ENCODE measurements around the gene EIF3L. TPM values are rescaled to one million over a fixed set of nuclear protein-coding genes. Genes with fewer than 3 reads are reported as not detected.

EIF3L gene
- total RNA-seq, 1 experiment from 2014 or later = 218 TPM

DNA sequence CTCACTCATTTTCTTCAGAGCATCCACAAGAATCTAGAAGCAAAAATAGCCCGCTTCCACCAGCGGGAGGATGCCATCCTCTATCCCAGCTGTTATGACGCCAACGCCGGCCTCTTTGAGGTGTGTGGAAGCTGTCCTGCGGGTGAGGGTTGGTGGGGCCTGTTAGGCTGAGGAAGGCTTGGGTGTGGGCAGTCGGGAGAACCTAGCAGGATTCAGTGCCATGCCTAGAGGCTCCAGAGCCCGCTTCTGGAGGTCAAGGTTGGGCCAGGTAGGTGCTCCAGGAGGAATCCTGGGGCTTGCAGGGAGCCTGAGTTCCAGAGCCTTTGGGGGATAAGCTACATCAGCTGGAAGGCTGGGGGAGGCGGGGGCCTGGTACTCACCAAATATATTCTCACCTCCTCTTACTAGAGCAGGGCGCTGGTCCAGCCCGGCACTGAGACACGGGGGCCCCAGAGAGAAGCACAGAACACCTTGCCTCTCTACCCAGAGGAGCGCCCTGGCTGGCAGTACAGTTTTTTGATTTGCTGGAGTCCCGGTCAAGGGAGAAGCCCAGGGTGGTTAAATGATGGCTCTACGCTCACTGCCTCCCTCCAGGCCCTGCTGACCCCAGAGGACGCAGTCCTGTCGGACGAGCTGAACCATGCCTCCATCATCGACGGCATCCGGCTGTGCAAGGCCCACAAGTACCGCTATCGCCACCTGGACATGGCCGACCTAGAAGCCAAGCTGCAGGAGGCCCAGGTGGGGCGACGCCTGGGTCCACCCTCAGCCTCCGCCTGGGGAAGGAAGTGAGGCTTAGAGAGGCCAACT is 36.1 kb upstream of the EIF3L start:
- Histone ChIP-seq H3K9me2 (replicated peaks; ENCODE audit: low read length) (no peaks in the 10 kb centered on the region), H4K20me1 (ENCODE audit: low read length) (0 out of 2 replicates have a peak, but pooled peaks cover 3% of the 10 kb centered on the region), H3K9ac (ENCODE audit: low read length) (no peak overlapping the region), H3K36me3 (ENCODE audit: low read depth, low read length) (no peaks in the 10 kb centered on the region), H2AFZ (ENCODE audit: low read length) (no peak overlapping the region), H3K27ac (ENCODE audit: low read length) (no peak overlapping the region), H3K9me3 (ENCODE audit: low read length) (no peaks in the 10 kb centered on the region), H3K4me1 (ENCODE audit: insufficient read depth, low read length) (peaks cover 4% of the 10 kb centered on the region), H3F3A (ENCODE audit: low read length, unreplicated experiment) (peaks cover 4% of the 10 kb centered on the region), H3K79me2 (ENCODE audit: low read length) (0 out of 2 replicates have a peak, but pooled peaks cover 10% of the 10 kb centered on the region), H3K4me3 (ENCODE audit: low read length) (no peak overlapping the region), H3K4me2 (ENCODE audit: low read length) (no peak overlapping the region), H3K27me3 (ENCODE audit: low read length) (no peaks in the 10 kb centered on the region)
- intact Hi-C loops (cut with micrococcal nuclease) = no loop called here
- no peak for ATAC-seq
- DNase-seq = no peak
- POLR2A ChIA-PET (ENCODE audit: unreplicated experiment) = no interaction called here
- CTCF ChIA-PET = no interaction called here
- BruUV-seq (replicated peaks) = no TSS peak
- TF ChIP-seq, protein P1, sequence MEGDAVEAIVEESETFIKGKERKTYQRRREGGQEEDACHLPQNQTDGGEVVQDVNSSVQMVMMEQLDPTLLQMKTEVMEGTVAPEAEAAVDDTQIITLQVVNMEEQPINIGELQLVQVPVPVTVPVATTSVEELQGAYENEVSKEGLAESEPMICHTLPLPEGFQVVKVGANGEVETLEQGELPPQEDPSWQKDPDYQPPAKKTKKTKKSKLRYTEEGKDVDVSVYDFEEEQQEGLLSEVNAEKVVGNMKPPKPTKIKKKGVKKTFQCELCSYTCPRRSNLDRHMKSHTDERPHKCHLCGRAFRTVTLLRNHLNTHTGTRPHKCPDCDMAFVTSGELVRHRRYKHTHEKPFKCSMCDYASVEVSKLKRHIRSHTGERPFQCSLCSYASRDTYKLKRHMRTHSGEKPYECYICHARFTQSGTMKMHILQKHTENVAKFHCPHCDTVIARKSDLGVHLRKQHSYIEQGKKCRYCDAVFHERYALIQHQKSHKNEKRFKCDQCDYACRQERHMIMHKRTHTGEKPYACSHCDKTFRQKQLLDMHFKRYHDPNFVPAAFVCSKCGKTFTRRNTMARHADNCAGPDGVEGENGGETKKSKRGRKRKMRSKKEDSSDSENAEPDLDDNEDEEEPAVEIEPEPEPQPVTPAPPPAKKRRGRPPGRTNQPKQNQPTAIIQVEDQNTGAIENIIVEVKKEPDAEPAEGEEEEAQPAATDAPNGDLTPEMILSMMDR (conservative IDR thresholded peaks at IDR 0.05; ENCODE audit: low read depth, low read length) = no peak
- TF ChIP-seq EZH2phosphoT487 (IDR thresholded peaks at IDR 0.05; ENCODE audit: borderline replicate concordance, low read length) (no peak), EZH2 (IDR thresholded peaks at IDR 0.05; ENCODE audit: low read length, unreplicated experiment) (no peak)

DNA sequence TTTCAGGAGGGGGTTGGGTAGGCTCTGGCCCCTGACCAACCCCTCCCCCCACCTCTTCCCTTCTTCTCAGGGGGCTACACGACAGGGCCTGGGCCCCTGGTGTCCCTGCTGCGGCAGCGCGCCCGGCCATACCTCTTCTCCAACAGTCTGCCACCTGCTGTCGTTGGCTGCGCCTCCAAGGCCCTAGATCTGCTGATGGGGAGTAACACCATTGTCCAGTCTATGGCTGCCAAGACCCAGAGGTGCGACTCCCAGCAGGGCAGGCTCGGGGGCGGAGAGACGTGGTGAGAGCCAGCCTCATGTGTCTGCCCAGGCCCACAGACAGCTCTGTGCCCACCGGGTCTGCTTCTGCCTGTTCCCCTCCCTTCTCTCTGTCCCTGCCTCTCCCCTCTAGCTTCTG is 33.6 kb upstream of the EIF3L start:
- H3K4me2 ChIP-seq (ENCODE audit: low read length) = no peak overlapping the region

More for the DNA sequence above, 33.6 kb upstream of the EIF3L start:
- H3F3A ChIP-seq (ENCODE audit: low read length, unreplicated experiment) = no peaks in the 10 kb centered on the region
- ATAC-seq = no peak
- CTCF ChIA-PET = no interaction called here
- POLR2A ChIA-PET (ENCODE audit: unreplicated experiment) = interaction anchor here (0.6 kb wide), 1 partner anchor 27 kb away, joined by 7 read pairs; no protein-coding TSS in a partner anchor
- TF ChIP-seq, protein P1 (conservative IDR thresholded peaks at IDR 0.05; ENCODE audit: low read depth, low read length) = no peak
- no peak for TF ChIP-seq EZH2phosphoT487 (IDR thresholded peaks at IDR 0.05; ENCODE audit: borderline replicate concordance, low read length)
- TF ChIP-seq EZH2 (IDR thresholded peaks at IDR 0.05; ENCODE audit: low read length, unreplicated experiment) = no peak
- H3K9me3 ChIP-seq (ENCODE audit: low read length) = no peaks in the 10 kb centered on the region
- DNase-seq = no peak
- no peak overlapping the region for H3K9ac ChIP-seq (ENCODE audit: low read length)
- intact Hi-C loops (cut with micrococcal nuclease) = no loop called here
- H3K4me3 ChIP-seq (ENCODE audit: low read length) = no peak overlapping the region
- no peaks in the 10 kb centered on the region for H4K20me1 ChIP-seq (ENCODE audit: low read length)
- no peak overlapping the region for H2AFZ ChIP-seq (ENCODE audit: low read length)
- no TSS peak for BruUV-seq (replicated peaks)
- H3K4me1 ChIP-seq (ENCODE audit: insufficient read depth, low read length) = no peaks in the 10 kb centered on the region
- H3K79me2 ChIP-seq (ENCODE audit: low read length) = no peaks in the 10 kb centered on the region
- no peaks in the 10 kb centered on the region for H3K36me3 ChIP-seq (ENCODE audit: low read depth, low read length)
- no peaks in the 10 kb centered on the region for H3K9me2 ChIP-seq (replicated peaks; ENCODE audit: low read length)
- H3K27ac ChIP-seq (ENCODE audit: low read length) = no peak overlapping the region
- no peaks in the 10 kb centered on the region for H3K27me3 ChIP-seq (ENCODE audit: low read length)

Measured in PC-3 (cell line).